ENCODE measurements around the gene CTSZ.
A peak's percentile ranks its signal among the peaks of the same experiment; 100 is the strongest.
"Not testable (repeated sequence)": the region's sequence is repeated elsewhere in the genome, so short reads cannot be mapped to it uniquely, and the experiment has no call there.

The CTSZ gene

DNA sequence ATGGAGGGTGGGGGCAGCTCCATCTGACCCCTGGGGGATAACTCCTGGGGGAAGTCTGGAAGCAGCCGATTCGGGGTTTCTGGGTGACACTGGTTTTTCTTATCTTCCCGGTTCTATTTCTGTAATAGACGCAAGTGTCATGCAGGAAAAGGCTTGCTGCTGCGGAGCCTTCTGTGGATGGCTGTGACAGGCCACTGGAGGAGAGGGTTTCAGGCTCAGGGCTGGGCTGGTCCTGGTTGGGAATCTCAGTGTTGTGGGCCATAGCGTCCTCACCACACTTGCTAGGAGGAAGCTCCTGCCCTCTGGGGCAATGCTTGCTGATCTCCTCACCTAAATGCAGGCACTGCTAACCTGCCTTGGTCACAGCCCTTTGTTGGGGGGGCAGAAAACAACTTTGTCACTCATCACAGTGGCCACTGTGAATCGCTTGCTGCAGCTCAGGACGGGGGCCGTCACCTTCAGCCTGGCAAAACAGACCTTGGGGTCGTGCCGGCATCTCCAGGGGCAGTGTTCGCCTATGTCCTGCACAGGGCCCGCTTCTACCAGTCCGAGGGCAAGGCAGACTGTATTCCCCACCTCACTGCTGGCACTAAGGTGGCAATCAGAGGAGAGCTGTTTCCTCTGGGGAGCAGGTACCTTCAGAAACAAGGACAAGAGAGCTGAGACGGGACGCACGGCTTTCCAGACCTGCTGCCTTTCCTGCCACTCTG is 7.8 kb upstream of the CTSZ start:
- no peak for DNase-seq (ENCODE audit: low read depth in 4 of 4, low spot score in 1 of 4)

DNA sequence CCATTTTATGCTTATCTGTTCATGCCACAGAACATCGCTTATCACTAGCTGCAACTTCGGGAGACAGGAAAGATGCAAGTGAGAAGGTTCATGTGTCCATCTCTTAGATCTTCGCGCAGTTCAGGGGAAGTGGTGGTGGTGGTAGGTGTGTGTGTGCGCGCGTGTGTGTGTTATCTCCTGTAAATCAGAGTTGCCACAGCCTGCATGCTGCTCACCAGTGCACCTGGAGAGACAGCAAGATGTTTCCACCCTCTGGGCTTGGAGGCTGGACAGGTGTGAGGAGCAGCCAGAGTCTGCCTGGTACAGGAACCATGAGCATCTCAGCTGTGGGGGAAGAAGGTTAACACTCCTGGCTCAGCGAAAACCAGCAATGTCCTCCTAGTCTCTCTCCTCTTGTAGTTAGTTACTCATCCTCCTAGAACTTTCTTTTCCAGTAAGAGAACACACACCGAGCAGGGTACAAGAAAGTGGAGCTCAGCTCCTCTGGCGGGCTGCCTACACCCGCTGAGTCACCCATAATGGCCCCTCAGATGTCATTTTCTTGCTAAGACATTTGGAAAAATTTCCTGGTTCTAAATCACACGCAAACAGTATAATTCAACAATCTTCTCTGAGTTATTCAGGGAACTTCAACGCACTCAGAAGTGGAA is 7.0 kb upstream of the CTSZ start:
- DNase-seq (ENCODE audit: low read depth in 4 of 4, low spot score in 1 of 4) = no peak

DNA sequence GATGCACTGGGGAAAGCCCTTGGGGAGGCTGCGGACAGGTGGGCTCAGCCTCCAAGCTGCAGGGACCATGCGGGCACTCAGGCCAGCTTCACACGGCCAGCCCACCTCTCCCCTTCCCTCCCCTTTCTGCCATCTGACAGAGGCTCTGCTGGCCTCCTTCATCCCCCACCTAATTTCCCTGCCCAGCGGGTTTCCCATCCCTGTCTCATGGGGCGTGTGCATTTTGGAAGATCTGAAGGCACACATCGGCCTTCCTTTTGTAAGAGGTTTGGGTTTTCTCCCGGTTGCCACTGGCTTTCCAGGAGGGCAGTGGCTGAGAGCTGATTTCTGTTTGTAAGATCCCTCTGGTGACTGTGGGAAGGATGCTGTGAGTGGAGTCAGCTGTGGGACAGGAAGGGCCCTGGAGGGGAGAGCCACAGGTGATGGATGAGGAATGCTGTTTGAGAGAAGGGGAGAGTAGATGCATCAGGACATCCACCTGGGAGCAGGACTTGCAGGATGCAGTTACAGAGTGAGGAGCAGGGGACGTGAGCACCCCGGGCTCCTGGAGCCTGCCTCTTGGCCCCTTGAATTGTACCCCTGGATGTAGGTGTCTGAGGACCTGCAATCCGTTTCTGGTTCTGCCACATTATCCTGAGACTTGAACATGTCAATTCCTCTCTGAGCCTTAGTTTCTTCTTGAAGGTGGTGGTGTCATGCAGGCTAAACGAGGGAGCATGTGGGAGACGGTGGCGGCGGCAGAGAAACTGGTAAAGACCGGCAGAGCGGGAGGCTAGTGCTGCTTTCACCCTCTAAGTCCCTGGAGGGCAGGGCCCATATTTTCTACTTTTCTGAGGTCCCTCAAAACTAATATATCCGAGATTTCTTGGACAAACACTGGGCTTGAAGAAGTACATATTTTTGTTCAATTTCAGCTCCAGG is 6.2 kb upstream of the CTSZ start:
- no peak for DNase-seq (ENCODE audit: low read depth in 4 of 4, low spot score in 1 of 4)

DNA sequence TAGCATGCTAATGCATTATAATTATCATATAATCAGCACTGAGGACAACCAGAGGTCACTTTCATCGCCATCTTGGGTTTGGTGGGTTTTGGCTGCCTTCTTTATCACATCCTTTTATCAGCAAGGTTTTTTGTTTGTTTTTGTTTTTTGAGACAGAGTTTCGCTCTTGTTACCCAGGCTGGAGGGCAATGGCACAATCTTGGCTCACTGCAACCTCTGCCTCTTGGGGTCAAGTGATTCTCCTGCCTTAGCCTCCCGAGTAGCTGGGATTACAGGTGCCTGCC is 4.8 kb upstream of the CTSZ start:
- not testable (repeated sequence) for DNase-seq (ENCODE audit: low read depth in 4 of 4, low spot score in 1 of 4)

DNA sequence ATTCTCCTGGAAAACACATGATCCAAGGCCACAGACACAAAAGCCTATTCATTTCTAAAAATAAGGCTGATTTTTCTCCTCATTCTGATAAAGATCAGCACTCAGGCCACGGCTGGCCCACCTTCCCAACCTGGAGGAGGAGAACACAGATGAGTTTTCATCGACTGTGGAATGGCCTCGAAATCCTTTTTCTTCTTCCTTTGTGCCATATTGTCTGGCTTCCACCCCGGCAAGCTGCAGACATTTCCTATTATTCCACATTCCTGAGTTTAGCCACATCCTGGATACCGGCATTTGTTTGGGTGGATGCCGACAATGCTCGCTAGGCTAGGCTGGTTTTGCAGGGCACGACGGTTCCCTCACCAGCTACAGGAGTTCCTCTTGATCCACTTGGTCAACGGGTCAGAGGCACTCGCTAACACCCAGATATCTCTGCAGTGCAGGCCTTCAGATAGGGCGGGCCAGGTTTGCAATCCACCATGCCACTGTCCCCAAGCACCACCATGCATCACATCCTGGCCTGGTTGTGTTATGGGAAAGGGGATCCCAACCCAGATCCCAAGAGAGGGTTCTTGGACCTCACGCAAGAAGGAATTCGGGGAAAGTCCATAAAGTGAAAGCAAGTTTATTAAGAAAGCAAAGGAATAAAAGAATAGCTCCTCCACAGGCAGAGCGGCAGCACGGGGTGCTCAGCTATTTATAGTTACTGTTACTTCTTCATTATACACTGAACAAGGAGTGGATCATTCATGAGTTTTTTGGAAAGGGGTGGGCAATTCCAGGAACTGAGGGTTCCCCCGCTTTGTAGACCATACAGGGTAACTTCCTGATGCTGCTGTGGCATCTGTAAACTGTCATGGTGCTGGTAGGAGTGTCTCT is 4.2 kb upstream of the CTSZ start:
- no peak for DNase-seq (ENCODE audit: low read depth in 4 of 4, low spot score in 1 of 4)

DNA sequence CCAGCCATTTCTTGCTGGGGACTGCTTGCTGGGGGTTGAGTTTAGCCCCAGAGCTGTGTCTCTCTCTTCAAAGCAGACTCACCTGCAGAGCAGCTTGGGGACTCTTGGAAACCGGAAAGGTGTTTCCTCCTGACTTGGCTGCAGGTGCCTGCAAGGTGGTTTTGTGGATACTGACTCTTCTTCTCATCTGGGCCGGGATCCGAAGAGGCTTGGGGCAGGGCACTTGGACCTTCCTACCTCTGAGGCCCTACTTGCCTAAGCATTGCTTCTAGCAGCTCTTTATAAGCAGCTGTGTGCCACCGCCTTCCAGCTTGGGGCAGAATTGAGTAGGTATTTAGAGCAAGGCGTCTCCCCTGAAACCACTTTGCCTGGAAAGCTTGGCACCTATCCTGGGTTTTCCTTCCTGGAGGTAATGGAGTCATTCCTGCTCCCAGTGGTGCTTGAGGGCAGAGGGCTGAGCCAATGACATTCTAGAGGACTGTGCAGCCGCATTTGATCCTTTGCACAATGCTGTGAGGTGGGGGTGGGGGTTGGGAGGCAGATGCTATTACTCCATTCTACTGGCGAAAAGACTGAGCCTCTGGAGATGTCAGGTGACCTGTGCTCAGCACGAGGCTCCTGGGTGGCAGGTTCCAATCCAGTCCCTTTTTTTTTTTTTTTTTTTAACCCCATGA is 3.4 kb upstream of the CTSZ start:
- no peak for DNase-seq (ENCODE audit: low read depth in 4 of 4, low spot score in 1 of 4)

DNA sequence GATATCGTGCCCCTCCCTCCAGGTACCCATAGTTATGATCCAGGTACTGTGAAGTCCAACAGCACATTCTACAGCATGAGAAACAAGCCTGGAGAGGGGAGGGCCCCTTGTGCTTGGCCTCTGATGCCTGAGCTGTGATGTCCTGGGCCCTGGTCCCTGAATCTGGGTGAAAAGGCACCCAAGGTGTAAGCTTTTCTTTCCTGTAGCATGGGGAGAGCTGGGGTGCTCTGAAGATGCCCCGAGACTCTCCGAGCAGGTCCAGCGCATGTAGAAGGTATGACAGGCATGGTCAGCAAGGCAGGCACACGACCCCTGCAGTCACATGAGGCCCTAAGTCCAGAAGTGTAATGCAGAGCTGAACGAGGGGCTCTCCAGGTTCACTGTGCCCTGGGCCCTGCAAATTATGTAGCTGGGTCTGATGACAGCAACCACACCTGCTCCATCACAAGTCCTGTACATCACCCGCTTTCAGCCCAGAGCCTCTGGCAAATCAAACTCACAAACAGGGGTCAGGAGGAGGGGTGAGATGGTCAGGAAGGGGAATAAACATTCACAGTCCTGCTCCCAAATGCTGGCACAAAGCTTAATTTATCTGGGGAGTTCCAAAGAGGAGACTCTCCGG is 1.8 kb upstream of the CTSZ start:
- no peak for DNase-seq (ENCODE audit: low read depth in 4 of 4, low spot score in 1 of 4)

DNA sequence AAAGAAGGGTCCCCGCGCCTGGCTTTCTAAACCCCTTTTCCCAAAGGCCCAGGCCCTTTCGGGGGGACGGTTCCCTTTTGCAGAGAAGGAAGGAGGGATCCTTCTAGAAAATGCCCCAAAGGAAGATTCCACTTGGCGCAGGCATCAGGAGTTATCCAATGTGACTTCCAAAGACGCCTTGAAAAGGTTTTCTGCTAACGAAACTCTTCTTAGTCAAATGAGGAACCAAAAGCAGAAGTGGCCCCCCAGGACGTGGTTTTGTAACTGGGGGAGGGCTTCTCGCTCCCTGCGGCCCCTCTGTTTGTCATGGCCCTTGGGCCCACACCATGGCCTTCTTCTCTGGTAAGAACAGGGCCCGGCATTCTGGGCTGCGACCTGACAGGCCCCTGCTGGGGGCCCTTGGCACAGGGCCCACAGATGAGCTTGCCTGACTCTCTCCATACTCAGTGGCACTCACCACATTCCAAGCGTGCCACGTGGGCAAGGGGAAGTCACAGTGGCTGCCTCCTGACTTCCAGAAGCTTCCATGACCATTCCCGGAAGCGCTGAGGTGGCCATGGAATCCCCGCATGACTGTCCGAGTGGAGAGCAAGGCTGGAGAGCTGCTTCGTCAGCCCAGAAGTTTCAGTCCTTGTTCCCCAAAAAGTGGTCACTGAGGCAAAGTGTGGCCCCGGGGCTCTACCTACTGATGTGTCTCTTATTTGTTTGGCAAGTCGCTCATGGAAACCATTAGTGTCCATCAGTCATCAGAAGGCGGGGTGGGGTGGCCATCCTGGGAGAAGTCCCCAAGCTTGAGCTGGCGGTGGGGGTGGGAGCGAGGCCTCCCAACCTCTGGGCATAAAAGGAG is 834 bp upstream of the CTSZ start:
- DNase-seq (ENCODE audit: low read depth in 4 of 4, low spot score in 1 of 4) = no peak

DNA sequence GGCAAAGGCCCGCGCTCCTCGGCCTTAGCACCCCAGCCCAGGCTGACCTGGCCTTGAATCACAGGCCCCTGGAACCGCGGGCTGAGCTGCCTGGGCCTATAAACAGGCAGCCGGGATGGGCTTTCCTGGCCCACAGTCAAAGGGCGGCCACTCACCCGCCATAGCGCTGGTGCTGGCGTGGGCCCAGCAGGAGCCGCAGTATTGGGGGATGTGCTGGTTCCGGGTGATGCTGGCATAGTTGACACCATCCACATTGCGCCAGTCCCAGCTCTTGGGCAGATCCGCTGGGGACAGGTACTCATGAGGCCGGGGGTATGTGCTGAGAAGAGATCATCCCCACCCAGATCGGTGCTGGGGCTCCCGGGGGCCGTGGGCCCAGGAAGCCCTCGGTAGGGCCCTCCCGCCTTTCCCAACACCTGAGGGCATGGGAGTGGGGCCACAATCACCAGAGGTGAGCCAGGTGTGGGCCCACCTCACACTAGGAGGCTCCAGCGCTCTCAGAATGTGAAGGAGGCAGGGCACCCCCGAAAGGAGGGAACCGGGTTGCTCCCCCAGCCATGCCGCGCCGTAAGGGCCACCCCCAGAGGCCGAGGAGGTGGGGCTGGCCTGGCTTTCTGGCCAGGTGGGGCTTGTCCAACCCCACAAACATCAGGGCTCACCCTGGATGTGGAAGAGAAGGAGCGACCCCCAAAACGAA is 739 bp downstream of the CTSZ start:
- DNase-seq (ENCODE audit: low read depth in 4 of 4, low spot score in 1 of 4) = no peak

DNA sequence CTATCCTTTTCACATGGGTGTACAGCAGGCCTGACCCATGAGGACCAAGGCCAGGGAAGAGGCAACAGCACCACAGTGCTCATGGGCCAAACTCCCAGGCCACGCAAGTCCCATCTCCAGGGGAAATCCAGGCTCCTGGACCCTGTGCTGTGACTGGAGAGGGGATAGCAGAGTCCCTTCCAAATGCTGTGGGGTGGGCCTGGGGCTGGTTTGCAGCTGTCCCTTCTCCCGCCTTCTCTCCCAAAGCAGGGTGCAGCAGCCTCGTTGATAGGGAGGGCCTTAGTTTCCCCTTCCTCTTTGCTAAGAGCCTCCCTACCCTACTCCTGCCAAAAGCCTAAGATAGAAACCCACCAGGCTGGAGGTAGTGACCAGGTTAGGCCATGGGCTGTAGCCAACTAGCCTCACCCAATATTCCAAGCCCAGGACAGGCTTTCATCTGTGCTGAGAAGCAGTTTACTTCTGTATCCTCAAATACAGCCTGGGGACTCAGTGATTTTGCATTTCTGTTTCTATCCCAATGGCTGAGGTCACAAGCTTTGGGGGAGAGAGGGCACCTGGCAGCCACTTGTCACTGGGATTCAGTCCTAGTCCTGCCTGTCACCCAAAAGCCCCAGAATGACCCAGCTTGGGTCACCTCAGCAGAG is 1.4 kb downstream of the CTSZ start:
- DNase-seq (ENCODE audit: low read depth in 4 of 4, low spot score in 1 of 4) = no peak

DNA sequence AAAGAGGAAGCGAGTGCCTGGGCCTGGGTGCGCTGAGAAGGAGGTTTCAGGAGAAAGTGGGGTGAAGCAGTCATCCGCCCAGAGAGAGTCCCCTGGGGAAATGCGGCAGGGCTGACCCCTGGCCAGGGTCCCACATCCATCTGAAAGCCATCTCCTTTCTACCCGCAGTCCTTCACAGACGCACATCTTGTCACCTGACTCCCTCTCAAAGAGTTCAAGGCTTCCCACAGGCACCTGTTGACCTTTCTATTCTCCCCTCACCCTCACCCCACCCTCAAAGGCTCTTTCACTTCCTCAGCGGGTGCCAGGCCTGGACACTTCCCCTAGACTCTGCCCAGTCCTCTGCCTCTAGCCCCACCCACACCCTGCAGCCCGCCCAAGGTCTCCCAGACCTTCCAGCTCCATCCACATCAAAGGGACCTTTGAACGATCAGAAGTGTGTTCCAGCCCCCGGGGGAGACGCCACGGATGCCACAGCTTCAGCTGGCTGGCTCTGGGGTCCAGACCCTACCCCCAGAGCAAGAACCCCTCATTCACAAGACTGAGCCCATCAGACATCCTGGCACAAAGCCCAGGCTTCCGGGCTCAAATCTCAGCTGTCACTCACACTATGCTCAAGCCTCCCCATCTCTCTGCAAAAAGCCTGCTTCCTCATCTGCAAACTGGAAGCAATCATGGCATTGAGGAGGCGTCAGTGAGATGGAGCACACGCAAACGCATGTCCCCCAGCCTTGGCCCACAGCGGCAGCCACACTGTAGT is 2.1 kb downstream of the CTSZ start:
- DNase-seq (ENCODE audit: low read depth in 4 of 4, low spot score in 1 of 4) = no peak

DNA sequence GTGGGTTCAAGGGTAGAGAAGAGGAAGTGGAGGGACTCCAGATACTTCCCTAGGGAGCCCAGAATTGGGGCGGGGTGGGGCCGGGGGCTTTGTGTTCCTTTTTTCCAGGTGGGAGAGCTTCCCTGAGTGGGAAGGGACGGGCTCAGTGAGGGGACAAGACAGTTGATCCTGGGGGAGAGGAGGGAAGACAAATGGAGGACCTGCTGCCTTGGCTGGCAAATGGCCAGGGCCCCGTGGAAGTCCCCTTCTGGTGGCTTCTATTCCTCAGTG is 2.6 kb downstream of the CTSZ start:
- DNase-seq (ENCODE audit: low read depth in 4 of 4, low spot score in 1 of 4) = peak in 2 of 4 experiments; percentile 23 to 28

DNA sequence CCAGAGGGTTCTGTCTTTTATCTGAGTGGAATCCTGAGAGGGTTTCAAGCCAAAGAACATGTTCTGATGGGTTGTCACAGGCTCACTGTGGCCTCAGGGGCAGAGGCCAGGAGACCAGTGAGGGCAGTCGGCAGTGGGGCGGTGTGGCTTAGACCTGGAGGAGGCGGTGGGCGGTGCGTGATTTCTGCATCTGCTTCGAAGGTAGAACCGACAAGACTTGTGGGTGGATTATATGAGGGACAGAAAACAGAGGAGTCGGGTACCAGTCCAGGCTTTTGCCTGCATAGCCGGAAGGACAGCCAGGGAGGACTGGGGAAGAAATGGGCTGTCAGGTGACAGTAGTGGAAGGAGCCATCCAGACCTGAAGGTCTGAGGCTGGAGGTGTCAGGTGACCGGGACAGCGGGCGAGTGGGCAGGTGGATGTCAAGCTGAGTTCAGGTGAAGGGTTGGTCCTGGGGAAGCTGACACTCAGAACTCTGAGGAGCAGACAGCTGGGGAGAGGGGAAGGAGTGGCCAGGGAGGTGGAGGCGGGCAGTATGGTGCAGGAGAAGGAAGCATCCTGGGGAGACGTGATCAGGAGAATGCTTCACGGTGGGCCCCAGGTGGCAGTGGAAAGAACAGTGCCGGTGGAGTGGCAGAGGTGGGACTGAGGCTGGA is 3.1 kb downstream of the CTSZ start:
- DNase-seq (ENCODE audit: low read depth in 4 of 4, low spot score in 1 of 4) = no peak

DNA sequence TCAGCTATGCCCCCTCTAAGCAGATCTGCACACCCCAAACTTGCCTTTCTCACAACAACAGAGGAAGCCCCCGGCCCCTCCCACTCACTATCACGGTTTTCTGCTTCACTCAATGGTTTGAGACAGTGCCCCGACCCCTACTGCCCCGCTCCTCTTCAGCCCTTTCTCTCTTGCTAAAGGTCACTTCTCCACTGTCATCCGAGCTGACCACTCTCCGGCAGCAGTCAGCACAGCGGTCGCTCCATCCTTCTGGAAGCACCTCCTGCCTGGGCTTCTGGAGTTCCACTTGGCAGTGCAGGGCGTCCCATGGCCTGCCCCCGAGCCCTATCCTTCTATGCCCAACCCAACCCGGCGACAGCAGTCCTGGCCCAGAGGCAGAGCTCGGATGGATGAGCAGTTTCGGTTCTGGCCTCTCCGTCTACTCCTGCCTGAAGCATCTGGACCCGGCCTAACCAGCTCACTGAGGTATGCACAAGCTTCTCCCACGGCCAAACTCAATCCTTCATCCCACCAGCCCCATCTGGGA is 4.1 kb downstream of the CTSZ start:
- no peak for DNase-seq (ENCODE audit: low read depth in 4 of 4, low spot score in 1 of 4)

DNA sequence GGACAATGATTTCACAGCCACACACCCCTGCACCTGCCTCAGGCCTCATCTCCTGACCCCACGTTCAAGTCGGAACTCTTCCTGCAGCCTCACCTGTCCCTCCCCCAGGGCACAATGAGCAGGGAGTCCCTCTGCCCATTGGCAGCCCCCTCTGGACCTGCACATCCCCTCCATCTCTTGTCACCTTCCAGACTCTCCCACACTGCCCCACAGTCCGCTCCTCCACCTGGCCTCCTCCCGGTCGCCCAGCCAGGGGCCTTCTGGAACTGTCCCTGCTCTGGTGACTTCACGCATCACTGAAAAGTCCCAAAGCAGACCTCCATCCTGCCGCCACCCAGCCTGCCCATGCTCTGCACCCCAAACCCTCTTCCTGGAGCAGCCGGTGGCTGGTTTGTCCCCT is 4.7 kb downstream of the CTSZ start:
- DNase-seq (ENCODE audit: low read depth in 4 of 4, low spot score in 1 of 4) = no peak

DNA sequence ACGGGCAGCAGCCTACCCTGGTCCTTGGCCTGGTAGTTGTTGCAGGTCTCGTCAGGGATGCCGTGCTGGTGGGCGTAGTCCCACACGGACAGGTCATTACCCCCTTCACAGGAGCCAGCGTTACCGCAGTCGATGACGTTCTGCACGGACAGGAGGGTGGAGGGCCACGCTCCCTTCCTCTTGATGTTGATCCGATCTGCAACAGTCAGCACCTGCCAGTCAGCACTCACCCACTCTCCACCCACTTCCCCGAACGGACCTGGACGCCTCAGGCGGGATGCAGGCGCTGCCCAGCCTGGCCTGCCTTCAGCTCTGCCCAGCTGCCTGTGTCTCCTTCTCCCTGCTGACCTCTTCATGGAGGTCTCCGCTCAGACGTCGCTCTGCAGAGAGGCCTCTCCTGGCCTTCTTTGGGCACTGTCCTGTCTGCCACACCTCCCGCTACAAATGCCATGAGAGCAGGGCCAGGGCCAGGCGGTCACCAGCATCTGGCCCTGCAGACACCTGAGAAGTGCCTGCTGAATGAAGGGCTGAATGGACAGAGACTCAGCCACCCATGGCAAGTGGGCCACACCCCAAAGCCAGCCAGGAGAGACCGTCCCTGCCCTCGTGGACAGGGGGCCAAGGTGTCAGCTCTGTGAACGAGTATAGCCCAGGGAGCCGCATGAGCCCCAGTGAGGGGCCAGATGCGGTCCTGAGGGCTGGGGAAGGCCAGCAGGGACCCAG is 5.4 kb downstream of the CTSZ start:
- no peak for DNase-seq (ENCODE audit: low read depth in 4 of 4, low spot score in 1 of 4)

All from stimulated activated CD4-positive, alpha-beta T cell treated with anti-CD3 and anti-CD28 coated beads, Interleukin-1b, Interleukin-23, amount 100 ng/mL, for 24 hours (primary cell).